ENCODE data around the gene KCNK17.

Gene KCNK17, protein sequence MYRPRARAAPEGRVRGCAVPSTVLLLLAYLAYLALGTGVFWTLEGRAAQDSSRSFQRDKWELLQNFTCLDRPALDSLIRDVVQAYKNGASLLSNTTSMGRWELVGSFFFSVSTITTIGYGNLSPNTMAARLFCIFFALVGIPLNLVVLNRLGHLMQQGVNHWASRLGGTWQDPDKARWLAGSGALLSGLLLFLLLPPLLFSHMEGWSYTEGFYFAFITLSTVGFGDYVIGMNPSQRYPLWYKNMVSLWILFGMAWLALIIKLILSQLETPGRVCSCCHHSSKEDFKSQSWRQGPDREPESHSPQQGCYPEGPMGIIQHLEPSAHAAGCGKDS

DNA sequence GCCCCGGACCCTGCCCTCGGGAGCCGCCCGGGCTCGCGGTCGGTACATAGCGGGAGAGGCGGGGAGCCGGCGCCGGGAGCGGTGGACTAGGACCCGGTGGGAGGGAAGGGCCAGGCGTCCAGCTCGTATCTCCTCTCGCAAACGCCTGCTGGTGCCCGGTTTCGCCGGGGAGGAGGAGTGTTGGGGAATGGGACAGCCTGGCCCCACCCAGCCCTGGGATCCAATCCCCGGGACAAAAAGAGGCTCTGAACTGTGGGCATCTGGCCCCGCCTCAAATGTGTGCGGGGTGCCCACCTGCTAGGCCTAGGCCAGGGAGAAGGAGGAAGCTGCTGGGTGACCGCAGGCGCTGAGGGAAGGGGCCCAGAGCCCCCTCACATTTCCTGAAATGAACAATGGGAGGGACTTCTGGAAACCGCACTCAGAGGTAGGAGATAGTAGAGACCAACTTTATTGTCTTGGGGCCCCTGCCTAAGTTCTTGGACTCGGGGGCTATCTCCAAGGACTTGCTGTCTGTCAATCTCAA, at the start of gene KCNK17:
TSS of gene KCNK17 (minus strand) at position 147 of the 523 bp plus-strand sequence. CDS start at position 48, 99 bp downstream.
- DNase-seq, result no peak

DNA sequence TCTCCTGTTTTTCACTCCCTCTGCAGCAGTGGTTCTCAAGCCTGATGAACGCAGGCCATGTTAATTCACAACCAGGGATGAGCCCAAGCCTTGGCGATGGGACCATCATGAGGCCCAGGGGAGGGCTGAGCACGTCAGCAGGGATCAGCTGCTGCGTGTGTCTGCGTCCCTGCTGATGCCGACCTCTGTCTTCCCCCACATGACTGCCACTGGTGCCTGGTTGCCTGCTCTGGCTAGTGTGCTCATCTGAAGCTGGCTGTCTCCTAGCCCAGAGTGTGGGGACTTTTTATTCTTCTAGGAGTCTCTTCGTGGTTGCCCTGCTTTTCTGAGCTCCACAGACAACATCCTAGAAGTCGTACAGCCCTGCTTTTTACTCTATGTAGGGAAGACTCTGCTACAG, 49.1 kb upstream of the KCNK17 start:
- DNase-seq, result no peak

- no peak for DNase-seq
Observed at GRCh38 chr6:39362487-39362865, 48.3 kb upstream of the KCNK17 start.

DNA sequence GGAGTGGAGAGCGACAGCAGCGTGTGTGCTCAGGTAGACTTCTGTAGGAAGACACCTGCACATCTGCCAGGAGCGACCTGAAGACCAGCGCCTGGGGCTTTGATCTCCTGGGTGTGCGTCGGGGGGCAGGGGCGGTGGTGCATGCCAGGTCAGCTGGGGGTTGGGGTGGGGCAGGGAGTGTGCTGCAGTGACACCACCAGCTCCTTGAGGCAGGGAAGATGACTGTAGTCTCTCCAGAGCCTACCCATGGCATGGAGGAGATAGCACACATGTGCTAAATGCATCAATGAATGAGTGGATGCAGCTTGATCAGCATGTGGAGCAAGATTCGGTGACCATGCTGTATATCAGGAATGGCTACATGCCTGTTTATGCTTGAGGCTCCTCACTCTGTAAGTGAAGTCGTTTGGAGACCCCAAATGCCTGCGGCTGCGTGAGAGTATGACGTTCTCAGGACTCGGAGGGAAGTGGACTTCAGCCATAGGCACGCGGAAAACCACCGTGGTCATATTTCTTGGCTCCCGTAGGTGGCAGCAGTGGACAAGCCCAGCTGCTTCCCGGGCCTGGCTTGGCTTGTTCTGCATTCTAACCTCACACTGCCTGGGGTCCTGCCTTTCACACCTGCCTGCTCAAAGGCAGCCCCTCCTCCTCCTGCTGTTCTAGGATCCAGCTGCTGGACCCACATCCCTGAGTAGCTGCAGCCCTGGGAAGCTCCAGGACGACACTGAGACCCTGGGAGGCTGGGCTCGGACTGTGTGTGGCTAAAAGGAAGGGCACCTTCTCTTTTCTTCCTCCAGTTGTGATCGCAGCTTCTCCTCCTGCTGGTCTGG, 47.7 kb upstream of the KCNK17 start:
- DNase-seq, result peak; percentile 70

- no peak for DNase-seq
Observed at GRCh38 chr6:39360378-39360777, 46.2 kb upstream of the KCNK17 start.

DNA sequence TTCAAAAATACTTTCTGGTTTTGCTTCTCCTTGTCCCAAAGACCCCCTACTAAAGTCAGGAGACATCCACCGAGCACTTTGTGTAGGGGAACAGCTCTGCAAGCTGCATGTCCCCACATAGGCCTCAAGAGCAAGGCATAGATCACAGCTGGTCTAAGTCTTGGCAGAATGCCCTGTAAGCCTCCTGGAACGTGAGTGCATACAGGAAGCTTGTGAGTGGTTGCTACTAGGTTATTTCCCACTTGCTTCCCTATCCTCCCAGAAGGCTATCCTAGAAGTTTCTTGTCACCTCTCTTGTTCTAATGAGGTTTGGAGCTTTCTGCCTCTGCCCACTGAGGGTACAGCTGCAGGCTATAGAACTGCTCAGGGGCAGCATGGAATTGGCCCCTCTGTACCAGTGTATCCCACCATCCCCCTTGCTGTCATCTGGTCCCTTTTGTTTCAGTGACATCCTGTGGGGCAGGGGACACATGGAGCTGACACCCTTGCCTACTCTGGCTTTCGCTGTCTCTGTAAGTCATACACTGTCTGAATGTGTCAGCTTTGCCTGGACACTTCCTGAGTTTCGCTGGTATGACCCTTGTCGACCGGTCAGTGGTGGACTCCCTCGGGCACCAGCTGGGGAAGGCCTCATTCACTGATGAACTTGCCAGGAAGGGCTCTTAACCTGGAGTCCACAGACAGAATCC, 43.9 kb upstream of the KCNK17 start:
- no peak for DNase-seq

DNA sequence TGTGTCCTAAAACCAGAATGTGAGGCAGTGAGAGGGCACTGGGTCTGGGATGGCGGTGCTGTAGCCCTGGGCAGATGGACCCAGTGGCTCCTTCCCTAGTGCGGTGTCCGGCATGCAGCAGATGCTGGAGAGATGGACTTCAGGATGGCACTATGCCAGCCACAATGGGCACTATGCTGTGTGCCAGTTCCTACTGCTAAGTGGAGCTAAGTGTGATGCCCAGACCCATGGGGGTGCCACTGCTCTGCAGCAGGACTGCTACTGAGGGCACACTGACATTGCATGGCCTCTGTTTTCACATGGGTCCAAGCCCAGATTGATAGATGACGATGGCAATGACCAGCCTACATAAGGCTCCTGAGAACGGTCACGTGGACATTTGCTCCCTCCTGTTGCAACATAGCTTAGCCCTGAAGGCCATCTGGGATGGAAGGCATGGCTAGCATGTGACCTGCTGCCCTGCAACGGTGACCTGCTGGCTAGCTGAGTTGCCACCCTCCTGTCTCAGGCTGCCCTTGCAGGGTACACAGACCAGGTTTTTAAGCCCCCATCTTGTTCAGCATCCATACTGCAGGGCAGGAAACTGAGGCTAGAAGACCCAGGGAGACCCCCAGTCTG, 39.6 kb upstream of the KCNK17 start:
- DNase-seq, result peak; percentile 28

DNA sequence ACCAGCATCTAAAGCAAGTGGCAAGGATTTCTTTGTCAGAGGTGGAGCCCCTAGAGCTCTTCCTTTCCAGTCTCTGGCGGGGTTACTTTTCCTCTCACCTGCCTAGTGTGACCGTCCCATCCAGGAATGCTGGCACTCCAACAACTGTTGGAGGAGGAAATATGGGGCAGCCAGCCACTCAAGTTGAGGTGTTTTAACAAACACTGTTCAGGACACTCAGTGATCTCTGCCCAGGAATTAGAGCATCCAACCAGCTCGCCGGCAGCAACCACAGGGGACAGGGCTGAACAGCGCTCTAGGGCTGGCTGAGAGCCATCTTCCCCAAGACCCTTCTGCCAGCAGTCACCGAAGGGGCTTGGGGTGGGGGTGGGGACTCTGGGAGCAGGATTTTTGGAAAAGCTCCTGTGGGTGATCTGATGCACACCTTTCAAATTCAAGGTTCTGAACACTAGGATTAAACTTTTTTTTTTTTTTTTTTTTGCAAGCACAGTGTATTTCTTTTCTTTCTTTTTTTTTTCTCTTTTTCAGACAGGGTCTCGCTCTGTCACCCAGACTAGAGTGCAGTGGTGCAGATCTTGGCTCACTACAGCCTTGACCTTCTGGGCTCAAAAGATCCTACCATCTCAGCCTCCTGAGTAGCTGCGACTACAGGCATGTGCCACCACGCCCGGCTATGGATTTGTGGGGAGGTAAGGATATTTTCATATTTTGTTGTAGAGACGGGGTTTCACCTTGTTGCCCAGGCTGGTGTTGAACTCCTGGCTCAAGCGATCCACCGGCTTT, 36.7 kb upstream of the KCNK17 start:
- DNase-seq, result peak; percentile 19

DNA sequence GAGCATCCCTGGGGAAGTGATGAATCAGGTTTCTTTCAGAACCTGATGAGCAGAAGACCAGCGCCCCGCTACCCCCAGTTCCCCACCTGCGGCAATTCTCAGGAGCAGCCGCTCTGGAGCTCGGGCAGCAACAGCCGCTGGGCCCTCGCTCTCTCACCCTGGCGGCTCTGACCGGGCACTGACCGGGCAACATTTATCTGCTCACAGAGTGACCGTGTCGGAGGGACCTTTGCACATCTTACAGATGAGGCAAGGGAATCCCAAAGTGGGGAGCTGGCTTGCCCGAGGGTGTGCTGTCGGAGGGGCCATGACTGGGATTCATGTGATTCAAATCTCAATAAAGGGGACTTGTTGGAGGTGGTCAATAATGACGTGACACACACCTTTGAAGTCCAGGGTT, 34.5 kb upstream of the KCNK17 start:
- DNase-seq, result no peak

DNA sequence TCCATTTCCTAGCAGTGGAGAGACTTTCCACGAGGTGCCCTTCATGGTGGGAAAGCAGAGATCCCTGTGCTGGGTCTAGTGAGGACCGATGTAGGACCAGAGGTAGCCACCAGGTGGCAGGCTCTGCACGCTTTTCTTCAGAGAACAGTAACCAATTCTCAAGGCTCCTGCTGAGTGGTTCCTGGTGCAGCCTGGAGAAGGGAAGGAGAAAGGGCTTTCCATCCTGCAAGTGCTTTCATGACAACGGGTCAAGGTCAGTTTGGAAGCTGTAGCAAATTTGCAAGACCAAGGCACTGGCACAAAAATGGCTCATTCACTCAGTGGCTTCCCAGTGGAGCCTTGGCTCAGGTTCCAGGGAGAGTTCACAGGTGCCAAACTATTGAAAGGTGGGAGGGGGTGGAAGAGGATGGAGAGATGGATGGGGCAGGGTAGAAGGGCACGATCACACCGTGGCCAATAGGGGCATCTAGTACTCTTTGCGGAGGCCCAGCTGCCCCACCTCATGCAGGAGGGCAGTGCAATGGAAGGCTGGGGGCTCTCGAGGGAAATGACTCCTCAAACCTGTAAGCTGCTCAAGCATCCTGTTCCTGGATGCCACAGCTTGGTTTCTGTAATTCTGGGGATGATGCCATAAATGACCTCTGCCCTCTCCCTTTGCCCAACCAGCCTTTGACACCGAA, 33.8 kb upstream of the KCNK17 start:
- DNase-seq, result peak; percentile 81

DNA sequence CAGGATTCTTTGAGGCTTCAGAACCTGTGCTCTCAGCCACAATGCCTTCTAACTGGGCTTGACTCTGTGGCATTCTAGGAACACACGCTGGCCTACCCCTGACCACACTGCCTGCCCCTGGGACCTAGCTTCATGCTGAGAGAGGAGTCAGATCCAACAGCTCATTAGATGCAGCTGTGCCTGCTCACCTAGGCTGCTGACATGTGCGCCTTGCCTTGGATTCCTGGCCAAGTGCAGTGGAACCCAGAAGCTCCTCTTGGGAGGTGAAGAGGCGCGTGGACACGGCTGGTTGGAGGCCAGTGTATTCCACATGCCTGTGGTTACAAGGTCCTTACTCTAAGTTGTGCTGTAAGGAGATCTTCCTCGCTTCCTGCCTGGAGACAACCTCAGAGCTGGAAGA, 33.0 kb upstream of the KCNK17 start:
- no peak for DNase-seq

GRCh38 chr6:39344821-39345280, 30.6 kb upstream of the KCNK17 start:
- no peak for DNase-seq

DNA sequence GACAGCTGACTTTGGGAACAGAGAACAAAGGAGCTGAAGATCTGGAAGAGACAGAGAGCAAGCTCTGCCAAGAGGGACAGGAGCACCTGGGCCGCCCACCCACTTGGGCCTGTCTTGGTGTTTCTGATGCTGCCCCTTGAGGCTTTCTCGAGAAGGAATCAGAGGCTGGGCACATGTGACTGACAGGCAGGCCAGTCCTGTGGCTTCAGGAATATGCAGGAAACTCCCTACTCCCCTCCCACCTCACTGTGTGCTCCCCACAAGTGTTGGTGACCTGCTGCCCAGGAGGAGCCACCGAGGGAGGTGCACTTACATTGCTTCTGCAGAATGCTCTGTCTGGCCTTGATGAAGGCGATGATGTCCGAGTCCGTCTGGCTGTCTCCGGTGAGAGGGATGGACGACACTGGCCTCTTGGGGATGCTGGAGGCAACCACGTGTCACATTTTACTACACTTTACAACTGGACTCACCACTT, 29.2 kb upstream of the KCNK17 start:
- DNase-seq, result no peak

DNA sequence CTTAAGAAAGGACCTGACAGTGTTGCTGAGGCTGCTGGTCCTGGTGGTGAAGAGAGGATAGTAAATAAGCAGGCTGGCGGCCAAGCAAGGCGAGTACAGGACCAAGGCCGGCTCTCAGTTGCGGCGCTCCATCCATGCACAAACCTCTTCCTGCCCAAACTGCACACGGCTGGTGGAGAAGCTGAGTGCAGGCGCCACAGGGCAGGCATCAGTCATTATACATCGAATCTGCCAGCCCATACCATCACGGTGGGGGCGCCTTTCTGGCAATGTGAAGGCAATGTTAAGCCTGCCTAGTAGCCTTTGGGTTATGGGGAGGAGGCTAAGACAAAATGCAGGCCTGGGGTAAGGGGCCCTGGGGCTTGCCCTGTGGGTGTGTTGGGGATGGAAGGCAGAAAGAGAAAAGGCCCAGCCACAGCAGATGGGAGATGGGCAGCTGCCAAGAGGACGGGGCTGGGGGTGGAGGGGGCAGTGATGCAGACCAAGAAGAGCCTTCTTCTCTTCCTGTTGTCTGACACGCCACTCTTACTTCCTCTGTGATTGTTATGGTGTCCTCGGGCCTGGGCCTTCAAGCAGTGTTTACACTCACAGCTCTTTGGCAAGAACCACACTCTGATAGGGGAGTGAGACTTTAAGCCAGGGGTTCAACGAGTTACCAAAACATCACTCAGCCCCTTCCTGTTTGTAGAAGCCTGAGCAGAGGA, 28.6 kb upstream of the KCNK17 start:
- no peak for DNase-seq

DNA sequence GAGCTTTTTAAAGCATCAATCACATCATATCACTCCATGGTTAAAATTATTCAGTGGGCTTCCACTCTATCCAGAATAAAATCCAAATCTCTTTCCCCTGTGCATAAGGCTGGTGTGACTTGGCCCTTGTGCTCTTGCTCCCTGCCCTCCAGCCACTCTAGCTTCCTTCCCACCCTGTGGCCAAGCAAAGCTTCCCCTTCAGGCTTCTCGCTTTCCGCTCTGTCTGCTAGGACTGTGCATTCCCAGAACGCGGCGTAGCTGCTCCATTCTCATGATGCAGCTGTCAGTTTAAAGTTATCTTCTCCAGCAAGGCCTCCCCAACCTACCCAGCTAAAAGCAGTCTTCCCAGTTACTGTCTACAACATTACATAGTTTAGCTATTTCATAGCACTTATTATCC, 27.7 kb upstream of the KCNK17 start:
- no peak for DNase-seq

- no peak for DNase-seq
Observed at GRCh38 chr6:39341352-39341751, 27.1 kb upstream of the KCNK17 start.

DNA sequence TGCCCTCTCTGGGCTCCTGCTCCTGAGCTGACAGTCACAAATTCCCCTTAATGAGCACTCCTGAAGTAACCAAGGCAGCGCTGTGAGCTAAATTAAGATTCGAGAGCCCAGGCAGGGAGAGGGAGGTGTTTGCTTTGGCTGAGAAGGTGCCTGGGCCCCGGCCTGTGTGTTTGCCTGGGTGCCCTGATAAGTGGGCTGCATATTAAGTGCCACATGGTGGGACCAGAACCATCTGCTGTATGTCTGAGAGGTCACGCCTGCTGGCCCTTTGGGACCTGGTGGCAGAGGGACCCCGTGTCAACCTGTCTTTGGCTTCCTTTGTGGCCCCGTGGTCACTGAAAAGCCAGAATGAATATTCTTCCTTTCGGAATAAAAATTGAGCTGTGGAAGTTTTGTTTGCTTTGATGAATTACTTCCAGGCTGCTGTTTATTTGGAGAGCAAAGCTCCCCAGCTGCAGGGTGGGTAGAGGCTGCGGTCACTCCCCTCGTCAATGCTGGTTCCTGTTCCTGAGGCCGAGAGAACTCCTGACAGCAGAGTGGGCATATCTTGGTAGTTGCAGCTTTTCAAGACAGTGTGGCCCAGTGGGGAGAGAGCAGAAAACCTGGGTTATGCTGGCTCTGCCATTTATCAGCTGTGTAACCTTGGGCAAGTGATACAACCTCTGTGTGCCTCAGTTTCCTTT, 25.8 kb upstream of the KCNK17 start:
- DNase-seq, result no peak

GRCh38 chr6:39339096-39339867, 25.1 kb upstream of the KCNK17 start:
- no peak for DNase-seq

GRCh38 chr6:39338397-39338796, 24.2 kb upstream of the KCNK17 start:
- no peak for DNase-seq

Data from activated effector memory CD4-positive, alpha-beta T cell treated with anti-CD3 and anti-CD28 coated beads, Interleukin-2, amount 50 U/mL, for 16 hours (primary cell).